CD14-positive monocyte (primary cell): Measurements from ENCODE around the gene ADSS1. TPM values are rescaled to one million over a fixed set of nuclear protein-coding genes. Genes with fewer than 3 reads are reported as not detected.

Source experiments
- DNase-seq, 3 donors: peaks; one replicate each; pipeline ENCODE4 v3.0.0-alpha.2; 2011 to 2022
- H2AFZ ChIP-seq: 2 replicates; pipeline ENCODE4 v1.6.0; 2012; ENCODE audit warnings: mild to moderate bottlenecking, low read depth, low read length, inconsistent platforms; ENCODE audit not compliant: insufficient read depth, poor library complexity, severe bottlenecking
- H3K27ac ChIP-seq, 2 donors: 1 replicate in 1 of 2; 2 replicates in 1 of 2; pipeline ENCODE4 v1.5.1; 2012 to 2013; ENCODE audit warnings: low read length in 2 of 2, control low read depth in 1 of 2, inconsistent platforms in 1 of 2, low read depth in 1 of 2, mild to moderate bottlenecking in 1 of 2
- H3K27me3 ChIP-seq, 2 donors: one replicate each; pipeline versions ENCODE4 v1.6.0 to v1.6.1; 2011 to 2013; ENCODE audit warnings: low read length in 2 of 2; ENCODE audit not compliant: control insufficient read depth in 2 of 2, insufficient read depth in 2 of 2
- H3K36me3 ChIP-seq, 2 donors: replicated peaks in 1 of 2; 1 replicate in 1 of 2; 2 replicates in 1 of 2; pipeline versions ENCODE4 v1.5.1 to v1.6.1; 2012 to 2013; ENCODE audit warnings: low read length in 2 of 2, control low read depth in 1 of 2, inconsistent platforms in 1 of 2, mild to moderate bottlenecking in 1 of 2; ENCODE audit not compliant: insufficient read depth in 2 of 2, control insufficient read depth in 1 of 2
- H3K4me1 ChIP-seq, 2 donors: 1 replicate in 1 of 2; 2 replicates in 1 of 2; pipeline versions ENCODE4 v1.5.1 to v1.6.1; 2012 to 2013; ENCODE audit warnings: low read length in 2 of 2, control low read depth in 1 of 2, inconsistent platforms in 1 of 2, mild to moderate bottlenecking in 1 of 2, moderate library complexity in 1 of 2; ENCODE audit not compliant: insufficient read depth in 2 of 2, control insufficient read depth in 1 of 2
- H3K4me2 ChIP-seq: replicated peaks from 2 replicates; pipeline ENCODE3; 2012; ENCODE audit warnings: low read length, moderate library complexity, mild to moderate bottlenecking; ENCODE audit not compliant: poor library complexity, severe bottlenecking; ENCODE audit errors: extremely low read depth
- H3K4me3 ChIP-seq, 3 experiments: fragments of 200-600 bp in 1 of 3; sonication (generic) in 1 of 3; replicated peaks in 1 of 3; 1 replicate in 2 of 3; 2 replicates in 1 of 3; pipeline ENCODE4 v1.5.1; 2011 to 2013; ENCODE audit warnings: low read length in 3 of 3, mild to moderate bottlenecking in 3 of 3, control low read depth in 2 of 3, low read depth in 2 of 3, inconsistent platforms in 1 of 3, moderate library complexity in 1 of 3
- H3K79me2 ChIP-seq: 2 replicates; pipeline ENCODE4 v1.6.0; 2012; ENCODE audit warnings: mild to moderate bottlenecking, control low read depth, inconsistent platforms, low read length, moderate library complexity; ENCODE audit not compliant: insufficient read depth
- H3K9ac ChIP-seq: 2 replicates; pipeline ENCODE4 v1.6.0; 2017; ENCODE audit warnings: low read length, mild to moderate bottlenecking; ENCODE audit not compliant: insufficient read depth, poor library complexity, severe bottlenecking
- H3K9me3 ChIP-seq, 2 donors: replicated peaks in 1 of 2; 1 replicate in 1 of 2; 2 replicates in 1 of 2; pipeline versions ENCODE4 v1.5.1 to v1.6.1; 2012 to 2013; ENCODE audit warnings: low read length in 2 of 2, control low read depth in 1 of 2; ENCODE audit not compliant: control insufficient read depth in 1 of 2, insufficient read depth in 1 of 2
- H4K20me1 ChIP-seq: 2 replicates; pipeline ENCODE4 v1.6.0; 2012; ENCODE audit warnings: mild to moderate bottlenecking, low read length, control low read depth, moderate library complexity; ENCODE audit not compliant: insufficient read depth
- H3K27ac Mint-ChIP-seq, 7 donors: one replicate each; pipeline ENCODE4 v1.8.0; 2020; ENCODE audit warnings: mild to moderate bottlenecking in 7 of 7, mixed read lengths in 7 of 7, moderate library complexity in 6 of 7, inconsistent platforms in 2 of 7
- H3K27me3 Mint-ChIP-seq, 3 donors: one replicate each; pipeline ENCODE4 v1.8.0; 2021 to 2022; ENCODE audit warnings: low read depth in 3 of 3, mild to moderate bottlenecking in 3 of 3, mixed read lengths in 3 of 3, moderate library complexity in 3 of 3, inconsistent platforms in 1 of 3
- H3K36me3 Mint-ChIP-seq, 2 donors: one replicate each; pipeline ENCODE4 v1.8.0; 2020; ENCODE audit warnings: mixed read lengths in 2 of 2, inconsistent platforms in 1 of 2, mild to moderate bottlenecking in 1 of 2
- H3K4me1 Mint-ChIP-seq: one replicate; pipeline ENCODE4 v1.8.0; 2020; ENCODE audit warnings: mild to moderate bottlenecking, mixed read lengths
- H3K4me3 Mint-ChIP-seq, 2 donors: one replicate each; pipeline ENCODE4 v1.8.0; 2020; ENCODE audit warnings: mild to moderate bottlenecking in 2 of 2, mixed read lengths in 2 of 2, moderate library complexity in 1 of 2
- H3K9me3 Mint-ChIP-seq, 7 donors: one replicate each; pipeline ENCODE4 v1.8.0; 2020 to 2022; ENCODE audit warnings: mixed read lengths in 7 of 7, mild to moderate bottlenecking in 6 of 7, moderate library complexity in 6 of 7, inconsistent platforms in 2 of 7
- WGBS: methylation state at CpG from one replicate; pipeline ENCODE4 v1.1.5; 2013; ENCODE audit warnings: missing lambda C conversion rate; ENCODE audit not compliant: insufficient coverage; 5-methylcytosine and 5-hydroxymethylcytosine counted together
- intact Hi-C, 2 donors: fragments of 100-400 bp; cut with micrococcal nuclease; formaldehyde crosslinking; loops; one replicate each; pipeline versions ENCODE4 v1.15.0 to v1.15.1; 2023
- polyA plus RNA-seq, 3 donors: library from polyadenylated mRNA; depleted of rRNA in 1 of 3; unstranded in 2 of 3; stranded (reverse) in 1 of 3; fragments of 300-500 nt in 2 of 3; fragments of >200 nt in 1 of 3; fragmentation: Illumina TruSeq in 2 of 3; gene quantifications; 1 replicate in 2 of 3; 2 replicates in 1 of 3; pipeline ENCODE4 v1.2.3, GENCODE V29; 2012 to 2021
- TF ChIP-seq, protein P1 (sequence below): fragments of 200-600 bp; IDR thresholded peaks from one replicate; pipeline ENCODE4 v1.8.0; 2022; ENCODE audit warnings: antibody characterized with exemption, mild to moderate bottlenecking

The ADSS1 gene
- polyA plus RNA-seq, 3 donors, result 0.61 to 3.7 (median 0.64) TPM

DNA sequence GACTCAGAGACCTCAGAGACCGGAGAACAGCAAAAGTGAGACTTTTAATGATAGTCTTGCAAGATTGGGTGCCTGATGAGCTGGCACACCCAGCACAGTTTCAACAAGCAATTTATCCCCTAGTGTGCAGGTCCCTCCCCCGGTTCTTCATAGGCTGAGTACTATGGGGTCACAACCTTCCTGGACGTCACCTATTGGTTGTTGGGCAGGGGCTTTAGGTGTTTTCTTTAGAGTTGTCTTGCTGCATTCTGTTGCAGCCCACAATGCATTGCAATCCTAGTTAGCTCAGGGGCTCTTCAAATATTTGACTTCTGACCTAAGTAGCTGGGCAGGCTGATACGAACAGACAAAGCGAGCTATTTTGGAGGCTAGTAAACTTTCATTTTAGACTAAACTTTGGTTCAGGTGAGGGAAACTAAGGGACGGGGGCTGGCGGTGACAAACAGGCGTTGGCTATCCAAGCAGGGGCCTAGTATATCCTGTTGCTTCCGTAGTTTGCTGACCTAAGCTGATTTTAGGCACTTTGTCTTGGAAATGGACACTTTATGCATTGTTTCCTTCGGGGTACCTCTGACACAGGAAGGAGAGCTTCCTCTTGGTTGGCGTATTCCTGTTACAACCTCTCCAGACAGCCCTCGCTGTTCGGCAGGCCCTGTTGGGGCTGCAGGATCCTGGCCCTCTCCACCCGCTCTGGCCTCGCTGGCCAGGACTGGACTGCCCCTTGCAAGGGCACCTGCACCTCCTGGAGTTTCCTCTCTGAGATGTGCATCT lies 43.0 kb downstream of the ADSS1 start:
- no peak overlapping the region for H3K9ac ChIP-seq

GRCh38 chr14:104767634-104767918 lies 43.5 kb downstream of the ADSS1 start:
- no peak overlapping the region for H3K4me2 ChIP-seq
- Mint-ChIP-seq H3K4me3 (no peak overlapping the region), H3K9me3 (peaks cover 2 to 18% (median 12%) of the 10 kb centered on the region in 7 donors), H3K27ac (peak overlapping the region in 1 of 7 donors; percentile 6), H3K4me1 (peaks cover 6% of the 10 kb centered on the region), H3K27me3 (no peaks in the 10 kb centered on the region), H3K36me3 (peaks cover 29 to 31% of the 10 kb centered on the region in 2 donors)
- no peak overlapping the region for H3K27ac ChIP-seq
- 88% methylated on average over 5 of the region's 5 CpGs for WGBS
- H3K4me1 ChIP-seq, result peaks cover 0 to 9% of the 10 kb centered on the region in 2 donors
- no peak overlapping the region for H3K9ac ChIP-seq
- H3K27me3 ChIP-seq, result no peaks in the 10 kb centered on the region
- no peak overlapping the region for H3K4me3 ChIP-seq
- TF ChIP-seq, protein P1, sequence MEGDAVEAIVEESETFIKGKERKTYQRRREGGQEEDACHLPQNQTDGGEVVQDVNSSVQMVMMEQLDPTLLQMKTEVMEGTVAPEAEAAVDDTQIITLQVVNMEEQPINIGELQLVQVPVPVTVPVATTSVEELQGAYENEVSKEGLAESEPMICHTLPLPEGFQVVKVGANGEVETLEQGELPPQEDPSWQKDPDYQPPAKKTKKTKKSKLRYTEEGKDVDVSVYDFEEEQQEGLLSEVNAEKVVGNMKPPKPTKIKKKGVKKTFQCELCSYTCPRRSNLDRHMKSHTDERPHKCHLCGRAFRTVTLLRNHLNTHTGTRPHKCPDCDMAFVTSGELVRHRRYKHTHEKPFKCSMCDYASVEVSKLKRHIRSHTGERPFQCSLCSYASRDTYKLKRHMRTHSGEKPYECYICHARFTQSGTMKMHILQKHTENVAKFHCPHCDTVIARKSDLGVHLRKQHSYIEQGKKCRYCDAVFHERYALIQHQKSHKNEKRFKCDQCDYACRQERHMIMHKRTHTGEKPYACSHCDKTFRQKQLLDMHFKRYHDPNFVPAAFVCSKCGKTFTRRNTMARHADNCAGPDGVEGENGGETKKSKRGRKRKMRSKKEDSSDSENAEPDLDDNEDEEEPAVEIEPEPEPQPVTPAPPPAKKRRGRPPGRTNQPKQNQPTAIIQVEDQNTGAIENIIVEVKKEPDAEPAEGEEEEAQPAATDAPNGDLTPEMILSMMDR, result no peak
- intact Hi-C loops, result no loop called here
- H4K20me1 ChIP-seq, result peaks cover 32% of the 10 kb centered on the region
- no peaks in the 10 kb centered on the region for H3K79me2 ChIP-seq
- no peak for DNase-seq
- peaks cover 7 to 11% of the 10 kb centered on the region in 2 donors for H3K9me3 ChIP-seq
- no peak overlapping the region for H2AFZ ChIP-seq
- H3K36me3 ChIP-seq, result peaks cover 20 to 30% of the 10 kb centered on the region in 2 donors

More for the DNA sequence above, 43.0 kb downstream of the ADSS1 start:
- Mint-ChIP-seq H3K4me3 (no peak overlapping the region), H3K27ac (peak overlapping the region in 1 of 7 donors; percentile 6), H3K9me3 (peaks cover 2 to 12% (median 11%) of the 10 kb centered on the region in 7 donors), H3K4me1 (peaks cover 6% of the 10 kb centered on the region), H3K27me3 (no peaks in the 10 kb centered on the region), H3K36me3 (peaks cover 25 to 30% of the 10 kb centered on the region in 2 donors)
- Histone ChIP-seq H3K27ac (no peak overlapping the region), H4K20me1 (peaks cover 31% of the 10 kb centered on the region), H3K4me1 (peaks cover 0 to 9% of the 10 kb centered on the region in 2 donors), H3K9me3 (peaks cover 7 to 9% of the 10 kb centered on the region in 2 donors), H3K4me3 (no peak overlapping the region), H3K36me3 (peaks cover 15 to 25% of the 10 kb centered on the region in 2 donors), H2AFZ (no peak overlapping the region), H3K4me2 (no peak overlapping the region), H3K27me3 (no peaks in the 10 kb centered on the region), H3K79me2 (no peaks in the 10 kb centered on the region)
- no peak for DNase-seq
- intact Hi-C loops, result no loop called here
- TF ChIP-seq, protein P1, result no peak
- WGBS, result 82% methylated on average over 12 of the region's 15 CpGs
